Astrocyte (in vitro differentiated cells and primary cell): ENCODE measurements around the gene IFNE. TPM values are rescaled to one million over a fixed set of nuclear protein-coding genes. Genes with fewer than 3 reads are reported as not detected.

ENCODE experiments used
- DNase-seq: peaks from one replicate; pipeline ENCODE4 v3.0.0-alpha.2; 2010; ENCODE audit warnings: low read depth
- FAIRE-seq: peaks from 2 replicates; lab custom pipeline; 2011; peaks lifted over from hg19 to GRCh38; lab: Jason Lieb, UNC
- H2AFZ ChIP-seq: 2 replicates; pipeline ENCODE4 v1.6.0; 2012; ENCODE audit warnings: low read depth, low read length, inconsistent platforms
- H3K27ac ChIP-seq: 2 replicates; pipeline ENCODE4 v1.5.1; 2011; ENCODE audit warnings: low read depth, low read length, inconsistent platforms
- H3K27me3 ChIP-seq: 2 replicates; pipeline ENCODE4 v1.6.0; 2011; ENCODE audit warnings: low read length, inconsistent platforms; ENCODE audit not compliant: insufficient read depth
- H3K36me3 ChIP-seq: 2 replicates; pipeline ENCODE4 v1.5.1; 2011; ENCODE audit warnings: low read length, inconsistent platforms; ENCODE audit not compliant: insufficient read depth
- H3K4me1 ChIP-seq: 2 replicates; pipeline ENCODE4 v1.5.1; 2011; ENCODE audit warnings: low read length, inconsistent platforms; ENCODE audit not compliant: insufficient read depth
- H3K4me2 ChIP-seq: 2 replicates; pipeline ENCODE4 v1.6.0; 2012; ENCODE audit warnings: low read length, inconsistent platforms
- H3K4me3 ChIP-seq: 2 replicates; pipeline ENCODE4 v1.5.1; 2011; ENCODE audit warnings: low read depth, mild to moderate bottlenecking, low read length, inconsistent platforms; ENCODE audit not compliant: insufficient read depth
- H3K79me2 ChIP-seq: 2 replicates; pipeline ENCODE4 v1.6.0; 2012; ENCODE audit warnings: mild to moderate bottlenecking, low read length, inconsistent platforms; ENCODE audit not compliant: insufficient read depth
- H3K9ac ChIP-seq: 2 replicates; pipeline ENCODE4 v1.6.0; 2012; ENCODE audit warnings: mild to moderate bottlenecking, low read length, inconsistent platforms
- H3K9me3 ChIP-seq: 2 replicates; pipeline ENCODE4 v1.5.1; 2012; ENCODE audit warnings: low read depth, mild to moderate bottlenecking, low read length, inconsistent platforms; ENCODE audit not compliant: insufficient read depth
- H4K20me1 ChIP-seq: 2 replicates; pipeline ENCODE4 v1.6.0; 2012; ENCODE audit warnings: low read length, inconsistent platforms; ENCODE audit not compliant: insufficient read depth
- H3K27ac Mint-ChIP-seq: one replicate; pipeline ENCODE4 v1.8.0; 2021; ENCODE audit warnings: mild to moderate bottlenecking, mixed read lengths; ENCODE audit not compliant: unreplicated experiment
- H3K27me3 Mint-ChIP-seq: one replicate; pipeline ENCODE4 v1.8.0; 2021; ENCODE audit warnings: low read depth, mixed read lengths; ENCODE audit not compliant: unreplicated experiment
- H3K36me3 Mint-ChIP-seq: one replicate; pipeline ENCODE4 v1.8.0; 2021; ENCODE audit warnings: low read depth, mixed read lengths; ENCODE audit not compliant: unreplicated experiment
- H3K4me1 Mint-ChIP-seq: one replicate; pipeline ENCODE4 v1.8.0; 2021; ENCODE audit warnings: low read depth, mixed read lengths; ENCODE audit not compliant: unreplicated experiment
- H3K4me3 Mint-ChIP-seq: one replicate; pipeline ENCODE4 v1.8.0; 2021; ENCODE audit warnings: mild to moderate bottlenecking, moderate library complexity, mixed read lengths; ENCODE audit not compliant: unreplicated experiment
- H3K9me3 Mint-ChIP-seq: one replicate; pipeline ENCODE4 v1.8.0; 2021; ENCODE audit warnings: mild to moderate bottlenecking, mixed read lengths; ENCODE audit not compliant: unreplicated experiment
- CTCF ChIP-seq: IDR thresholded peaks from 2 replicates; pipeline ENCODE4 v1.5.1; 2011; ENCODE audit warnings: low read depth, mild to moderate bottlenecking, inconsistent platforms, low read length, moderate library complexity; ENCODE audit not compliant: insufficient read depth
- EZH2 ChIP-seq: IDR thresholded peaks from 2 replicates; pipeline ENCODE4 v1.6.1; 2012; ENCODE audit warnings: mild to moderate bottlenecking, low read length, inconsistent platforms; ENCODE audit not compliant: insufficient read depth
- total RNA-seq: library from RNA; stranded (reverse); gene quantifications from 2 replicates; pipeline ENCODE4 v1.2.1, GENCODE V29; 2021

The IFNE gene
- total RNA-seq, 1 donor from 2014 or later: 0.57 TPM

- FAIRE-seq (peak; percentile 5), DNase-seq (no peak)
- H4K20me1 ChIP-seq: peaks cover 89% of the 10 kb centered on the region
- peaks cover 100% of the 10 kb centered on the region for H3K79me2 ChIP-seq
- no peak overlapping the region for H3K9ac ChIP-seq
- H3K36me3 ChIP-seq: peaks cover 37% of the 10 kb centered on the region
- no peaks in the 10 kb centered on the region for H3K27me3 ChIP-seq
- peaks cover 2% of the 10 kb centered on the region for H3K36me3 Mint-ChIP-seq
- no peaks in the 10 kb centered on the region for H3K9me3 ChIP-seq
- TF ChIP-seq CTCF (no peak), EZH2 (no peak)
- H2AFZ ChIP-seq: no peak overlapping the region
- H3K4me1 Mint-ChIP-seq: no peaks in the 10 kb centered on the region
- no peak overlapping the region for H3K4me2 ChIP-seq
- no peaks in the 10 kb centered on the region for H3K27me3 Mint-ChIP-seq
- no peak overlapping the region for H3K4me3 Mint-ChIP-seq
- no peak overlapping the region for H3K27ac Mint-ChIP-seq
- H3K27ac ChIP-seq: no peak overlapping the region
- H3K4me3 ChIP-seq: no peak overlapping the region
- H3K4me1 ChIP-seq: no peaks in the 10 kb centered on the region
- H3K9me3 Mint-ChIP-seq: peaks cover 9% of the 10 kb centered on the region
Measured at GRCh38 chr9:21520501-21521228, 38.6 kb upstream of the IFNE start.

GRCh38 chr9:21519855-21520434 lies 37.8 kb upstream of the IFNE start:
- Mint-ChIP-seq H3K9me3 (peaks cover 7% of the 10 kb centered on the region), H3K4me1 (no peaks in the 10 kb centered on the region), H3K4me3 (no peak overlapping the region), H3K27ac (no peak overlapping the region), H3K27me3 (no peaks in the 10 kb centered on the region), H3K36me3 (no peaks in the 10 kb centered on the region)
- Histone ChIP-seq H3K9ac (no peak overlapping the region), H3K27ac (no peak overlapping the region), H3K4me3 (no peak overlapping the region), H4K20me1 (peaks cover 85% of the 10 kb centered on the region), H2AFZ (no peak overlapping the region), H3K27me3 (no peaks in the 10 kb centered on the region), H3K4me1 (no peaks in the 10 kb centered on the region), H3K79me2 (peaks cover 100% of the 10 kb centered on the region), H3K36me3 (peaks cover 30% of the 10 kb centered on the region), H3K4me2 (no peak overlapping the region), H3K9me3 (no peaks in the 10 kb centered on the region)
- TF ChIP-seq CTCF (no peak), EZH2 (no peak)
- FAIRE-seq (no peak), DNase-seq (no peak)

GRCh38 chr9:21516796-21517195 lies 34.7 kb upstream of the IFNE start:
- H3K4me2 ChIP-seq: no peak overlapping the region
- H3K27me3 Mint-ChIP-seq: no peaks in the 10 kb centered on the region
- FAIRE-seq (no peak), DNase-seq (no peak)
- no peak overlapping the region for H2AFZ ChIP-seq
- no peak overlapping the region for H3K4me3 Mint-ChIP-seq
- TF ChIP-seq EZH2 (no peak), CTCF (no peak)
- no peaks in the 10 kb centered on the region for H3K9me3 ChIP-seq
- no peaks in the 10 kb centered on the region for H3K4me1 Mint-ChIP-seq
- H3K79me2 ChIP-seq: peaks cover 100% of the 10 kb centered on the region
- no peak overlapping the region for H3K27ac ChIP-seq
- no peaks in the 10 kb centered on the region for H3K4me1 ChIP-seq
- peaks cover 4% of the 10 kb centered on the region for H3K36me3 Mint-ChIP-seq
- peaks cover 82% of the 10 kb centered on the region for H4K20me1 ChIP-seq
- no peak overlapping the region for H3K9ac ChIP-seq
- H3K9me3 Mint-ChIP-seq: peaks cover 2% of the 10 kb centered on the region
- no peak overlapping the region for H3K4me3 ChIP-seq
- H3K27me3 ChIP-seq: no peaks in the 10 kb centered on the region
- H3K27ac Mint-ChIP-seq: no peak overlapping the region
- peaks cover 19% of the 10 kb centered on the region for H3K36me3 ChIP-seq
